HG02852 (cell line): ENCODE data around the gene GABRG2.

Source experiments
- ATAC-seq: cut with Tn5 transposase; IDR thresholded peaks from one replicate; pipeline ENCODE4 v1.9.1; 2021; ENCODE audit warnings: mild to moderate bottlenecking, moderate library complexity; ENCODE audit not compliant: unreplicated experiment

Gene GABRG2

DNA sequence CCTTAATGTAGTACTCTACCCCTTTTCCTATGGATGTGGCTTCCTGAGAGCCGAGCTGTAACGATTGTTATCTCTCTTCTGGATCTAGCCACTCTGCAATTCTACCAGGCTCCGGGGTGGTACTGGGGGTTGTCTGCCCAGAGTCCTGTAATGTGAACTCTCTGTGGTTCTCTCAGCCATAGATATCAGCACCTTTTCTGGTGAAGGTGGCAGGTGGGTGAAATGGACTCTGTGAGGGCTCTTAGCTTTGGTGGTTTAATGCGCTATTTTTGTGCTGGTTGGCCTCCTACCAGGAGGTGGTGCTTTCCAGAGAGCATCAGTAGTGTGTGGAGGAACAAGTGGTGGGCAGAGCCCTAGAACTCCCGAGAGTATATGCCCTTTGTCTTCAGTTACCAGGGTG is 122.1 kb downstream of the GABRG2 start:
- ATAC-seq, result no peak

DNA sequence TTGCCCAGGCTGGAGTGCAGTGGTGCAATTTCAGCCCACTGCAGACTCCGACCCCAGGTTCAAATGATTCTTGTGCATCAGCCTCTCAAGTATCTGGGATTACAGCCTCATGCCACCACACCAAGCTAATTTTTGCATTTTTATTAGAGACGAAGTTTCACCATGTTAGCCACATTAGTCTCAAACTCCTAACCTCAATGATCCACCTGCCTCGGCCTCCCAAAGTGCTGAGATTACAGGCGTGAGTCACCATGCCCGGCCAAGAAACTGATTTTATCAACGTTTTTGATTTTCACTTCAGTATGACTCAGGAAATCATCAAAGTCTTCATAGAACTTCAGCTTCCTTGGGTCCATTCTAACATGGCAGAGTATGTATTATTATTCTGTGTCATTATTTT is 125.4 kb downstream of the GABRG2 start:
- ATAC-seq, result no peak

DNA sequence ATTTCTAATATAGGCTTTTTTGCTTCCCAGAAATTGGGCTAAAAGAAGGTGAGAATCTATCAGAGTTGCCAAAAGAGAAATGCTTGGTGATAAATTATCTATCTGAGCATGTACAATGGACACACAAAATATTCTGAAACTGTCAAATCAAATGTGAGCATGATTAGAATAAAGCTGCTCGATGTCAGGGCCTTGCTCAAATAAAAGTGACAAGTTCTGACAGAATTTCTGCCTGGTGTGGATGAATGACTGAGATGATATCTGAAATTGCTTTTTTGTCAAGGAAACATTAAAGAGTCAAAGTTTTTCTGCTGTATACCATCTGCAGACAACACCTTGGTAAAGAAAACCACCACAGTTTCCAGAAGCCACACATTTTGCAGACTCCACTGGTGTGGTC is 128.8 kb downstream of the GABRG2 start:
- ATAC-seq, result no peak

GRCh38 chr5:162202285-162202880 is 134.8 kb downstream of the GABRG2 start:
- ATAC-seq, result no peak
